ENCODE results near the gene FAM47E. TPM values are rescaled to one million over a fixed set of nuclear protein-coding genes. Genes with fewer than 3 reads are reported as not detected.

The FAM47E gene
- total RNA-seq, 2 donors from 2014 or later, result not detected

DNA sequence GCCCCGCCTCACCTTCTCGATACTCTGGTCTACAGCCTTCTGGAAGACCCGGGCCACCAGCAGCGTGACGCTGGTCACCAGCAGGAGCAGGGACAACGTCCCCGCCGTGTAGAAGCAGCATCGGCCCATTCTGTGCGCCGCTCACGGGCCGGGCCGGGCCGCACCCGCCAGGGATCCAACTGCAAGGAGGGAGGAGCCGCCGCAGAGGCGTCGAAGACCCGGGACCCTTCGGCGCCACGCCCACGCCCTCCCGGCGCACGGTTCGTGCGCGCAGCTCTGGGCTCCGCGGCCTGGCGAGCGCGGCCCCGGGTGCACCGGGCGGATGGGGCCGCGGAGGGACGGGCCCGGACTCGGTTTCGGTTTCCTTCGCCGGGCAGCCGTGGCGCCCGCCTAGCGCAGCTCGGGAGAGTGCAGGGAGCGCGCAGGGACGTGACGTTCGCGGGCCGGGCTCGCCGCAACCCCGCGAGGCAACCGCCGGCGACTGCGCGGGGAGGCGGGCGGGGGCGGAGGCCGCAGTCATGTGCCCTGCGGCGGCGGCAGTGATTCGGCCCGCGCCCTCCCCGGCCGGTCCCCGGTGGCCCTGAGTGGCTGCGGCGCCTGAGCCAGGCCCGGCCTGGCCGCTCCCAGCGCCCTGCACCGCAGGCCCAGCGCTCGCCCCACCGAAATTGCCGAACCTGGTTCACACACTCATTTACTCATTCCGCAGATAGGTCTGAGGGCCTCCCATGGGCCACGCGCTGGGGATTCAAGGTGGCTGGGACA is 37.9 kb upstream of the FAM47E start, which contains the start of gene SCARB2:
Gene SCARB2 (minus strand): TSS at position 410 of the 762 bp plus-strand sequence. CDS start 281 bp downstream, at position 129.
- ATAC-seq (replicated peaks in 1 of 2), result peak; percentile 79 to 81
- Mint-ChIP-seq H3K36me3 (ENCODE audit: insufficient read depth in 2 of 2) (peaks cover 0 to 3% of the 10 kb centered on the region in 2 donors), H3K4me1 (ENCODE audit: low read depth) (peaks cover 26% of the 10 kb centered on the region), H3K4me3 (peak within 1 kb of the TSS; percentile 89 to 92), H3K27ac (peak within 1 kb of the TSS; percentile 40), H3K27me3 (ENCODE audit: low read depth) (no peaks in the 10 kb centered on the region), H3K9me3 (no peaks in the 10 kb centered on the region)
- peak; percentile 76 to 78 for DNase-seq

DNA sequence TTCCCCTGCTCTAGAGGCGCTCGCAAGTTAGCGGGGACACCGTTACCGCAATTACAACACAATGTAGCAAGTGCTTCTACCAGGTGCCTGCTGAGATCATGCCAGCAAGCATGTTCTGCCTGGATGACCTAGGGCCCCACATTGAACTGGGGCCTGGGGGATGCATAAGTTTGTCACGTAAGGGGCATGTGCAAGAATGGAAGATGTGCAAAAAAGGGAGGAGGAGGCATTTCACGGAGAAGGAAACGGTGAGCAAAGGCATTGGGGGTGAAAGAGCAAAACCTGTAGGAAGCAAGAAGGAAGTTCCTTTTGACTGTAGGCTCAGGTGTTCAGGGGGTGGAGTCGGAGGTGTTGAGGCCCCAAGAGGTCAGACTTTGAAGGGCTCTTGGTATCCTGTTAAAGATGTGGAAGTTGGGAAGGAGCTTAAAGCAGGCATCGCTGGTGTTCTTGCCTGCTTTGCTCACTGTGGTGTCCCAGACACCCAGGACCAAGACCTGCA is 37.3 kb upstream of the FAM47E start:
- peaks cover 24% of the 10 kb centered on the region for H3K4me1 Mint-ChIP-seq (ENCODE audit: low read depth)
- ATAC-seq (replicated peaks in 1 of 2) (peak in 1 of 2 donors; percentile 1), DNase-seq (no peak)
- H3K36me3 Mint-ChIP-seq (ENCODE audit: insufficient read depth in 2 of 2), result peaks cover 0 to 3% of the 10 kb centered on the region in 2 donors
- H3K9me3 Mint-ChIP-seq, result no peaks in the 10 kb centered on the region
- no peaks in the 10 kb centered on the region for H3K27me3 Mint-ChIP-seq (ENCODE audit: low read depth)
- H3K27ac Mint-ChIP-seq, result peak overlapping the region; percentile 40
- peak overlapping the region; percentile 89 to 92 for H3K4me3 Mint-ChIP-seq

DNA sequence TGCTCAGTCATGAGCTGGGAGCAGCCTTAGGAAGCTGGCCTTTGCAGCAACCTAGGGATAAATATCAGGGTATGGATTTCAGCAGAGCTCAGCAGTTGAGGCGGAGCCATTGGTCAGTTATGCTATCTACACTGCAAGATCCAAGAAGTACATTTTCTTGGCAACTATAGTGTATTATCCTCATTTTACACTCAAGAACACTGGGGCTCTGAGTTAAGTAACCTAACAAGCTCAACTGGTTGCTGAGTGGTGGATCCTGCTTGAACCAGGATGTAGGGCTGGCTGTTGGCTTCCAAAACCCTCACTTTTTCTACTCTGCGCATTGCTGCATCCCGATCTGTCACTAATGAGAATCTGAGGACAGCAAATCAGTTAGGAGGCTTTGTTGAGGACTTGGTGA is 36.4 kb upstream of the FAM47E start:
- Mint-ChIP-seq H3K27ac (no peak overlapping the region), H3K4me3 (no peak overlapping the region), H3K9me3 (no peaks in the 10 kb centered on the region), H3K4me1 (ENCODE audit: low read depth) (peaks cover 27% of the 10 kb centered on the region), H3K27me3 (ENCODE audit: low read depth) (no peaks in the 10 kb centered on the region), H3K36me3 (ENCODE audit: insufficient read depth in 2 of 2) (peaks cover 0 to 3% of the 10 kb centered on the region in 2 donors)
- no peak for ATAC-seq (replicated peaks in 1 of 2)
- DNase-seq, result no peak

DNA sequence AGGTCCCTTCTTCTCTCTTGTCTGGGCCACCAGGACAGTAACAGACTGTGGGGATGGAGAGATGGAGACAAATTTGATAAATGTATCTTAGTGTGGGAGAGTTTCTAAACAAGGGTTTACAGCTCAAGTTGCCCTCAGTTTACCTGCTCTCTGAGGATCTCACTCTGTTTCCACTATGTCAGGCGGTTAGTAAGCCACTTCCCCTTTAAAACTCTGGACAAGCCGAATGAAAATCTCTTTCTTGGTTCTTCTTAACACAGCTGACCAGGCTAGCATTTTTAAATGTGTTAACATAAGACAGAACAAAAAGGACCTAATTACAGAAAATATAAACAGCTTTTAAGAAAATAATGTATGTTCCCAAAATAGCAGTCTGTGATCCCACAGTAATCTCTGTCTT is 35.0 kb upstream of the FAM47E start:
- Mint-ChIP-seq H3K36me3 (ENCODE audit: insufficient read depth in 2 of 2) (peaks cover 0 to 3% of the 10 kb centered on the region in 2 donors), H3K27me3 (ENCODE audit: low read depth) (no peaks in the 10 kb centered on the region), H3K4me1 (ENCODE audit: low read depth) (peaks cover 27% of the 10 kb centered on the region), H3K4me3 (no peak overlapping the region), H3K9me3 (no peaks in the 10 kb centered on the region), H3K27ac (no peak overlapping the region)
- ATAC-seq (replicated peaks in 1 of 2) (no peak), DNase-seq (no peak)

DNA sequence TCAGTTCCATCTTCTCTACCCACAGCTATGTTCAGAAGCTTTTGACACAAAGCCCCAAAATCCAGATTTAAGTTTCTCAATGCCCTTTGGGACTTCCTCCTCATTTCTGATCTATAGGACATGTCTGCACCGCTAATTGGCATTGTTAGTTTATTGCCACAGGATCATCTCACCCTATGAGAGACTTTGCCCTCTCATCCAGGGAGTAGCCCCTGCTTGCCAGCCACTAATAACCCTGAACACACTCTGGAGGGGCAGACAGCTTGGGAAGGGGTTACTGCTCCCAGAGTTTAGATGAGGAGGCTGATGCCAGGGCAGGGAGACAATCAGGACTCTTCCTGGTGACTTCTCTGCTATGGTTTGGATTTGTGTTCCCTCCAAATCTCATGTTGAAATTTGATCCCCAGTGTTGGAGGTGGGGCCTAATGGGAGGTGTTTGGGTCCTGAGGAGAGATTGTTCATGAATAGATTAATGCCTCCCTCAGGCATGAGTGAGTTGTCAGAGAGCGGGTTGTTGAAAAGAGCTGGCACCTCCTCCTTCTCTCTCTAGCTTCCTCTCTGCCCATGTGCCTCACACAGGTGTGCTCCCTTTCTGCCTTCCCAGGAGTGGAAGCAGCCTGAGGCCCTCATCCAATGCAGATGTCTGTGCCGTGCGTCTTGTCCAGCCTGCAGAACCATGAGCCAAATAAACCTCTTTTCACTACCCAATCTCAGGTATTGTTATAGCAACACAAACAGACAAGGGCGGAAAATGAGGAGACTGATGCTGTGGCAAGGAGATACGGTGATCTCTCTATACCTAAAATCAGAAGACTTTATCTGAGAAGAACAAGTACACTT is 34.3 kb upstream of the FAM47E start:
- Mint-ChIP-seq H3K36me3 (ENCODE audit: insufficient read depth in 2 of 2) (peaks cover 0 to 3% of the 10 kb centered on the region in 2 donors), H3K4me3 (no peak overlapping the region), H3K9me3 (no peaks in the 10 kb centered on the region), H3K27ac (no peak overlapping the region), H3K4me1 (ENCODE audit: low read depth) (peaks cover 27% of the 10 kb centered on the region), H3K27me3 (ENCODE audit: low read depth) (no peaks in the 10 kb centered on the region)
- ATAC-seq (replicated peaks in 1 of 2) (no peak), DNase-seq (no peak)

DNA sequence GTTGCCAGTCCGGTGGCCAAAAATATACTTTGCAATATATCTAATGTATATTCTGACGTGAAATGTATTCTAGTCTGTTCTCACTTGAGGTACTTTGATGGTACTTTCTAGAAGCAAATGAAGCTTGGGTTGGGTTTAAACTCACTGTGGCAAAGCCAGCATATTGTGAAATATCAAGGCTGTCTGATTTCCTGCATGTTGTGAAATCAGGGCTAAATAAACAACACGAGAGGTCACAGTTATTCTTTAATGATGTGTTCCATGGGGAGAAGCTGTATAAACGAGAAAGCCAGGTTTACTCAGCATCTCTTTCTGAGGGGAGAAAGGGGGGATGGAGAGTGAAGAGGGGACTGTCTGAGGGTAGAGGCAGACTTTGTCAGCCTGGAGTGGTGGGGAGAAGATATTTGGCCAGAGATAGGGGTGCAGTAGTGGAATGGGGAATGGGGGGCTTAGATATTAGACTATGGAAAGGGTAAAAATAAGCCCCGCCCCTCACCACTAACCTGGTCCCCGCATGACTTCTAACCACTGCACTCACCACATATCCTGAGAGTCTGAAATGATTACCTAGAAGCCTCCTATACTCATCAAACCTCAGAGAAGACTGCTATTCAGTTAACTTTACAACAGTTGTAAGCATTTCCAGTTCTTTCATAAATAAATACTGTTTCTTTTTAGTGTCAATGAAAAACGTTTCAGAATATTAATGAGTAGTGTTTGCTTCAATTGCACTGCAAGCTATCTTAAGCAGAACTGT is 32.0 kb upstream of the FAM47E start:
- no peaks in the 10 kb centered on the region for H3K9me3 Mint-ChIP-seq
- DNase-seq (no peak), ATAC-seq (replicated peaks in 1 of 2) (peak in 1 of 2 donors; percentile 52)
- H3K27ac Mint-ChIP-seq, result no peak overlapping the region
- H3K27me3 Mint-ChIP-seq (ENCODE audit: low read depth), result no peaks in the 10 kb centered on the region
- H3K36me3 Mint-ChIP-seq (ENCODE audit: insufficient read depth in 2 of 2), result no peaks in the 10 kb centered on the region
- no peak overlapping the region for H3K4me3 Mint-ChIP-seq
- peaks cover 10% of the 10 kb centered on the region for H3K4me1 Mint-ChIP-seq (ENCODE audit: low read depth)

DNA sequence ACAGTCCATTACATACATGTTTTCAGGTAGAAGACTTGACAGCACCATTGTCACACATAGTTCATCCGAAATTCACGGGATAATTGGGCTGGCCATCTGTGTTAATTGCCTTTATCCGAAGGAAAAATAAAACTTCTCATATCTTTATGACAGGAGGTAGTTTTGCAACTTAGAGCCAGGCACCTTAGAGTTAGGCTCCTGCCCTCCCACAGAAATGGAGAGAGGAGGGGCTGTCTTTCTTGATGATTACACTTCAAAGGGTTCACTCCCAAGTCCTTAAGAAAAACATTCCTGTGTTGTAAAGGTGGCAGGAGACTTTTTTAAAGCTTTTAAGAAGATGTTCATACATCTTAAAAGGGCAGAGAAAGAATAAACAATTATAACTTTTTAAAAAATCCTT is 27.4 kb upstream of the FAM47E start:
- Mint-ChIP-seq H3K36me3 (ENCODE audit: insufficient read depth in 2 of 2) (peaks cover 5% of the 10 kb centered on the region in 2 donors), H3K4me3 (no peak overlapping the region), H3K27ac (no peak overlapping the region), H3K9me3 (peaks cover 2 to 6% of the 10 kb centered on the region in 2 donors), H3K27me3 (ENCODE audit: low read depth) (no peaks in the 10 kb centered on the region), H3K4me1 (ENCODE audit: low read depth) (peaks cover 4% of the 10 kb centered on the region)
- no peak for DNase-seq
- no peak for ATAC-seq (replicated peaks in 1 of 2)

DNA sequence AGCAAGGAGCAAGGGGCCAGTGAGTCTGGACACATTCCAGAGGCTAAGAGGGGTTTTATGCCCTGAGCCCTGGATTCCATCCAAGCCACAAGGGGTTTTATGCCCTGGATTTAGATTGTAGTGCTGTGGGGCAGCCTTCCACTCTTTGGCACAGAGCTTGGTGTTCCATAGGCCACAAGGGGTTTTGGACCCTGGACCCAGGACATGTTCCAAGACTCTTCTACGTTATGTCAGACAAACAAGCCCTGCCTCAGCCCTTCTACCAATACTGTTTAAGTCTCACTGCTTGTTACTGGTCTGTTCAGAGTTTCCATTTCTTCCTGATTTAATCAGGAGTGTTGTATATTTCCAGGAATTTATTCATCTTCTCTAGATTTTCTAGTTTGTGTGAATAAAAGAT is 25.1 kb upstream of the FAM47E start:
- Mint-ChIP-seq H3K4me3 (no peak overlapping the region), H3K4me1 (ENCODE audit: low read depth) (no peaks in the 10 kb centered on the region), H3K9me3 (peaks cover 2 to 7% of the 10 kb centered on the region in 2 donors), H3K27me3 (ENCODE audit: low read depth) (no peaks in the 10 kb centered on the region), H3K27ac (no peak overlapping the region), H3K36me3 (ENCODE audit: insufficient read depth in 2 of 2) (peaks cover 5 to 11% of the 10 kb centered on the region in 2 donors)
- DNase-seq, result no peak
- no peak for ATAC-seq (replicated peaks in 1 of 2)

DNA sequence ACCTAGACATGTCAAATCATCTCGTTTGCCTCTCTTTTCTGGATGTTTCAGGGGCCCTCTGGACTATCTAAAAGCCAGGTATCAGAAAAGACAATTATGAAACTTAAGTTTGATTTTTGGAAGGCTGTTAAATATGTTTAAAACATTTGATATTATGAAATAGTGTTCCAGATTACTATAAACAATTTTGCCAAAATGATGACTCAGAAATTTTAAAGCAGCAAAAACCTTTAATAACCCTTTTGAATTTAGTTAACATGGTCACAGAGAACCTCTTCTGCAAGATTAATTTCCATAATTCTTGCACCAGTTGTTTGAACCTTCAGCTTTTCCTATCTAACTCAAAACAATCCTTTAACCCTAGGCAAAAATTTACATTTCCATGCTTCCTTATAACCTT is 18.8 kb upstream of the FAM47E start:
- ATAC-seq (replicated peaks in 1 of 2) (no peak), DNase-seq (no peak)
- Mint-ChIP-seq H3K9me3 (peaks cover 2 to 8% of the 10 kb centered on the region in 2 donors), H3K27ac (no peak overlapping the region), H3K27me3 (ENCODE audit: low read depth) (no peaks in the 10 kb centered on the region), H3K4me3 (no peak overlapping the region), H3K36me3 (ENCODE audit: insufficient read depth in 2 of 2) (peaks cover 5 to 11% of the 10 kb centered on the region in 2 donors), H3K4me1 (ENCODE audit: low read depth) (no peaks in the 10 kb centered on the region)

DNA sequence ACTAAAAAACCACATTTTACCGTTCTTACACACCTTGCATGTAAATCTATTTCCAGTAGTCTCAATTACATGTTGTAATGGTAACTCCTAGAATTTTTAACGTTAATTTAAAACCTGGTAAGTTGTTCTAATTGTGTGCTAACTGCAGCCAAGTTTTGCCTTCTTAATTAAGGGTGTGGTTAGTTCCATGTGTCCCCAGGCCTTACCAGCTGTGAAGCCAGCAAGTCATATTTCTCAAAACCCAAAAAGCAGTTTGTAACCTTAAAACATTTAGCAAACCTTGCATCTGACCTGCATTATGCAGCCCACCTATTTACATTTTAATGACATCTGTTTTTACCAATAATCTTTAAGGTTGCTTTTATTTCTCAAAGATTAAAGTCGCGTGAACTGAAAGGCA is 18.4 kb upstream of the FAM47E start:
- no peaks in the 10 kb centered on the region for H3K4me1 Mint-ChIP-seq (ENCODE audit: low read depth)
- DNase-seq (no peak), ATAC-seq (replicated peaks in 1 of 2) (no peak)
- H3K36me3 Mint-ChIP-seq (ENCODE audit: insufficient read depth in 2 of 2), result peaks cover 2 to 11% of the 10 kb centered on the region in 2 donors
- H3K9me3 Mint-ChIP-seq, result peaks cover 4 to 10% of the 10 kb centered on the region in 2 donors
- no peak overlapping the region for H3K4me3 Mint-ChIP-seq
- no peaks in the 10 kb centered on the region for H3K27me3 Mint-ChIP-seq (ENCODE audit: low read depth)
- no peak overlapping the region for H3K27ac Mint-ChIP-seq

DNA sequence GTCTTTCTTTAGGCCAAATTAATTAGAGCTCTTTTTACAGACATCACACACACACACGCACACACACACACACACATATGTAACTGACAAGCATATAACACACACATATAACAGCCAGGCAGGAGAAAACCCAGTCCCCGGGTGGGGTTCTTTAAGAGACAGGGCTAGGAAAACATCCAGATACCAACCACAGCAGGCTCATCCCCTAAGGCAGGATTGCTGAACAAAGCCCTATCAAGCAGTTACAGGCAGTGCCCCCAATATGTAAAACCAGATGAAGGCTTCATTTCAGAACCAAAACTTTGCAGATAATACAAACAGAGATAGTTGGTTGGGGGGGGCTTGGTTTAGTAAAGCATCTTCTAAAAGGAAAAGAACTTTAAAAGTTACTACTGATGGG is 18.0 kb upstream of the FAM47E start:
- DNase-seq, result no peak
- H3K4me3 Mint-ChIP-seq, result no peak overlapping the region
- no peak for ATAC-seq (replicated peaks in 1 of 2)
- peaks cover 2 to 11% of the 10 kb centered on the region in 2 donors for H3K36me3 Mint-ChIP-seq (ENCODE audit: insufficient read depth in 2 of 2)
- H3K27me3 Mint-ChIP-seq (ENCODE audit: low read depth), result no peaks in the 10 kb centered on the region
- H3K27ac Mint-ChIP-seq, result no peak overlapping the region
- H3K4me1 Mint-ChIP-seq (ENCODE audit: low read depth), result no peaks in the 10 kb centered on the region
- H3K9me3 Mint-ChIP-seq, result peaks cover 4 to 10% of the 10 kb centered on the region in 2 donors

DNA sequence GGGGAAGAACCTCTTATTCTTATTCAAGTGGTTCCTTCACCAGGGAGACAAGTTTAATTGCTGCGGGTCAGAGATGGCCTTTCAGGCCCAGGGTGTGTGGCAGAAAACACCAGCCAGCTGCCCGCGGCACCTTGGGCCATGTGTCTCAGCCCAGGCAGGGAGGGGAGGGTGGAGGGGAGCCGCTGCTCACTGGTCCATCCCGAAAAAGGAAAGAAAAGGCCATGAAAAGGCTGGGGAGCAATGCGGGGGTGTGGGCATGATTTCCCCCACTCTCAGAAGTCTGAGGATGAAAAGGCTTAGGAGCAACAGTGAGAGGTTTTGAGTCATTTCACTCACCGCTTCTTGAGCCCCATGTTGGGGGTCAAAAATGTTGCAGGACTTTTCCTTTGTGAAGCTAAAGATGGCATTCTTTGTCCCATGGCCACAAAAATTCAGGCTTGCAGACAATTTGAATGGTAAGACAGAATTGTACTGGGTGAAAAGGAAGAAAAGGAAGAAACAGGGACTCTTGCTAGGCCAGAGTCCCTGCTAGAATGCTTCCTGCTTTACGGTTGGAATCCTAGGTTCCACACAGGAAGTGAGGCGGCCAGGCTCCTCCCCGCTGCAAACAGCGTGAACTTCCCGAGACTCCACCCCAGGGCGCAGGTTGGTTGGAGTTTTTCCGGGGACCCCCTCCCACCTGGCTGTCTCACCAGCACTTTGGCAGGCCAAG is 17.4 kb upstream of the FAM47E start:
- Mint-ChIP-seq H3K27me3 (ENCODE audit: low read depth) (no peaks in the 10 kb centered on the region), H3K4me1 (ENCODE audit: low read depth) (no peaks in the 10 kb centered on the region), H3K4me3 (no peak overlapping the region), H3K9me3 (peaks cover 2 to 5% of the 10 kb centered on the region in 2 donors), H3K27ac (no peak overlapping the region), H3K36me3 (ENCODE audit: insufficient read depth in 2 of 2) (peaks cover 0 to 6% of the 10 kb centered on the region in 2 donors)
- DNase-seq (no peak), ATAC-seq (replicated peaks in 1 of 2) (no peak)
